IPS DF 19.7 (cell line): ENCODE measurements around the gene SLC28A2.
"Not testable (repeated sequence)": the region's sequence is repeated elsewhere in the genome, so short reads cannot be mapped to it uniquely, and the experiment has no call there.

ENCODE experiments used
- DNase-seq: peaks from one replicate; pipeline ENCODE4 v3.0.0-alpha.2; 2013; ENCODE audit warnings: low read depth, low spot score

SLC28A2 gene

GRCh38 chr15:45251888-45252287 is at the start of gene SLC28A2:
SLC28A2 (plus strand) TSS chr15:45252234; CDS start chr15:45253216, 982 bp downstream.
- no peak for DNase-seq

- no peak for DNase-seq
Observed at GRCh38 chr15:45203182-45203581, 48.9 kb upstream of the SLC28A2 start.

GRCh38 chr15:45205192-45205591 is 46.8 kb upstream of the SLC28A2 start:
- no peak for DNase-seq

GRCh38 chr15:45212493-45212892 is 39.5 kb upstream of the SLC28A2 start:
- DNase-seq: no peak

GRCh38 chr15:45221053-45221599 is 30.9 kb upstream of the SLC28A2 start:
- DNase-seq: no peak

- DNase-seq: no peak
Observed at GRCh38 chr15:45221967-45222366, 30.1 kb upstream of the SLC28A2 start.

- no peak for DNase-seq
Observed at GRCh38 chr15:45224621-45225217, 27.3 kb upstream of the SLC28A2 start.

- DNase-seq: no peak
Observed at GRCh38 chr15:45225506-45226273, 26.3 kb upstream of the SLC28A2 start.

GRCh38 chr15:45228931-45229330 is 23.1 kb upstream of the SLC28A2 start:
- DNase-seq: no peak

GRCh38 chr15:45230245-45230965 is 21.6 kb upstream of the SLC28A2 start:
- no peak for DNase-seq

- DNase-seq: no peak
Observed at GRCh38 chr15:45231132-45231531, 20.9 kb upstream of the SLC28A2 start.

- no peak for DNase-seq
Observed at GRCh38 chr15:45231864-45232562, 20.0 kb upstream of the SLC28A2 start.

GRCh38 chr15:45234562-45235235 is 17.3 kb upstream of the SLC28A2 start:
- DNase-seq: no peak

- not testable (repeated sequence) for DNase-seq
Observed at GRCh38 chr15:45236806-45237205, 15.2 kb upstream of the SLC28A2 start.

- no peak for DNase-seq
Observed at GRCh38 chr15:45242289-45242688, 9.7 kb upstream of the SLC28A2 start.

GRCh38 chr15:45249125-45249780 is 2.8 kb upstream of the SLC28A2 start:
- no peak for DNase-seq

- no peak for DNase-seq
Observed at GRCh38 chr15:45253330-45253729, 1.3 kb downstream of the SLC28A2 start.

- DNase-seq: no peak
Observed at GRCh38 chr15:45254405-45254804, 2.4 kb downstream of the SLC28A2 start.

- DNase-seq: not testable (repeated sequence)
Observed at GRCh38 chr15:45254824-45255223, 2.8 kb downstream of the SLC28A2 start.

GRCh38 chr15:45259796-45260195 is 7.8 kb downstream of the SLC28A2 start:
- no peak for DNase-seq
